H9 (cell line): ENCODE results near the gene TMEM44. TPM values are rescaled to one million over a fixed set of nuclear protein-coding genes. Genes with fewer than 3 reads are reported as not detected.

Source experiments
- DNase-seq: peaks from one replicate; pipeline ENCODE4 v3.0.0-alpha.2; 2017
- H2AFZ ChIP-seq: one replicate; pipeline ENCODE4 v1.6.1; 2013; ENCODE audit warnings: mild to moderate bottlenecking, low read length, control low read depth, moderate library complexity
- H2AK5ac ChIP-seq: 2 replicates; pipeline ENCODE4 v1.6.1; 2013; ENCODE audit warnings: low read length, control low read depth, mixed read lengths; ENCODE audit not compliant: insufficient read length
- H2BK120ac ChIP-seq: one replicate; pipeline ENCODE4 v1.6.1; 2013; ENCODE audit warnings: low read depth, mild to moderate bottlenecking, low read length, control low read depth, inconsistent platforms; ENCODE audit not compliant: poor library complexity, severe bottlenecking
- H2BK12ac ChIP-seq: 2 replicates; pipeline ENCODE4 v1.6.1; 2013; ENCODE audit warnings: low read length, control low read depth, mixed read lengths, low read depth; ENCODE audit not compliant: insufficient read length
- H2BK15ac ChIP-seq: 2 replicates; pipeline ENCODE4 v1.6.1; 2013; ENCODE audit warnings: low read depth, low read length, control low read depth
- H2BK20ac ChIP-seq: one replicate; pipeline ENCODE4 v1.6.1; 2013; ENCODE audit warnings: low read depth, mild to moderate bottlenecking, low read length, control low read depth, inconsistent platforms; ENCODE audit not compliant: poor library complexity, severe bottlenecking
- H2BK5ac ChIP-seq: 2 replicates; pipeline ENCODE4 v1.6.1; 2013; ENCODE audit warnings: low read length, control low read depth, mixed read lengths; ENCODE audit not compliant: insufficient read length
- H3K14ac ChIP-seq: 2 replicates; pipeline ENCODE4 v1.6.1; 2013; ENCODE audit warnings: low read length, control low read depth; ENCODE audit not compliant: insufficient read depth
- H3K18ac ChIP-seq: 2 replicates; pipeline ENCODE4 v1.6.1; 2013; ENCODE audit warnings: low read depth, mild to moderate bottlenecking, mixed read lengths, low read length, control low read depth; ENCODE audit not compliant: insufficient read length
- H3K23ac ChIP-seq: 2 replicates; pipeline ENCODE4 v1.6.1; 2013; ENCODE audit warnings: low read length, control low read depth, mixed read lengths, low read depth; ENCODE audit not compliant: insufficient read length
- H3K23me2 ChIP-seq: 2 replicates; pipeline ENCODE4 v1.6.1; 2013; ENCODE audit warnings: low read depth, mild to moderate bottlenecking, mixed read lengths, low read length, control low read depth; ENCODE audit not compliant: insufficient read length, poor library complexity, severe bottlenecking
- H3K27ac ChIP-seq: 2 replicates; pipeline ENCODE4 v1.5.1; 2013; ENCODE audit warnings: low read length, control low read depth, mixed read lengths, low read depth; ENCODE audit not compliant: insufficient read length
- H3K27me3 ChIP-seq: 2 replicates; pipeline ENCODE4 v1.6.1; 2013; ENCODE audit warnings: low read length, control low read depth, inconsistent platforms; ENCODE audit not compliant: insufficient read depth
- H3K4ac ChIP-seq: 2 replicates; pipeline ENCODE4 v1.6.1; 2013; ENCODE audit warnings: low read depth, mild to moderate bottlenecking, control low read depth, inconsistent platforms, low read length, moderate library complexity
- H3K4me1 ChIP-seq: 2 replicates; pipeline ENCODE4 v1.6.1; 2013; ENCODE audit warnings: low read length, control low read depth, inconsistent platforms; ENCODE audit not compliant: insufficient read depth
- H3K4me2 ChIP-seq: 2 replicates; pipeline ENCODE4 v1.6.1; 2013; ENCODE audit warnings: low read length, control low read depth, mixed read lengths; ENCODE audit not compliant: insufficient read length, insufficient read depth
- H3K56ac ChIP-seq: 2 replicates; pipeline ENCODE4 v1.6.1; 2013; ENCODE audit warnings: low read depth, mild to moderate bottlenecking, mixed read lengths, low read length, control low read depth; ENCODE audit not compliant: insufficient read length
- H3K79me1 ChIP-seq: 2 replicates; pipeline ENCODE4 v1.6.1; 2013; ENCODE audit warnings: low read depth, mild to moderate bottlenecking, moderate library complexity, low read length, control low read depth, inconsistent platforms; ENCODE audit not compliant: insufficient read depth, poor library complexity, severe bottlenecking
- H3K79me2 ChIP-seq: 2 replicates; pipeline ENCODE4 v1.6.1; 2013; ENCODE audit warnings: low read length, control low read depth, inconsistent platforms; ENCODE audit not compliant: insufficient read depth
- H3K9ac ChIP-seq: 2 replicates; pipeline ENCODE4 v1.6.1; 2013; ENCODE audit warnings: low read length, control low read depth, mixed read lengths; ENCODE audit not compliant: insufficient read length; ENCODE audit errors: extremely low read depth
- H3K9me3 ChIP-seq: one replicate; pipeline ENCODE4 v1.6.1; 2013; ENCODE audit warnings: low read depth, low read length, inconsistent platforms; ENCODE audit not compliant: control insufficient read depth
- H3T11ph ChIP-seq: one replicate; pipeline ENCODE4 v1.6.1; 2013; ENCODE audit warnings: mild to moderate bottlenecking, low read length, control low read depth, inconsistent platforms
- H4K20me1 ChIP-seq: one replicate; pipeline ENCODE4 v1.6.1; 2013; ENCODE audit not compliant: control insufficient read depth, insufficient read length, insufficient read depth
- H4K5ac ChIP-seq: 2 replicates; pipeline ENCODE4 v1.6.1; 2013; ENCODE audit warnings: low read depth, mild to moderate bottlenecking, mixed read lengths, low read length, control low read depth; ENCODE audit not compliant: insufficient read length
- H4K8ac ChIP-seq: replicated peaks from 2 replicates; pipeline ENCODE4 v1.6.1; 2013; ENCODE audit warnings: low read length, control low read depth, mixed read lengths, low read depth; ENCODE audit not compliant: insufficient read length
- H4K91ac ChIP-seq: 2 replicates; pipeline ENCODE4 v1.6.1; 2013; ENCODE audit warnings: low read depth, mild to moderate bottlenecking, moderate library complexity, mixed read lengths, low read length, control low read depth; ENCODE audit not compliant: insufficient read length
- H3K27ac Mint-ChIP-seq, 3 experiments: 2 replicates in 2 of 3; 3 replicates in 1 of 3; pipeline ENCODE4 v1.8.0; 2020 to 2021; ENCODE audit warnings: mixed read lengths in 3 of 3, mild to moderate bottlenecking in 1 of 3, moderate library complexity in 1 of 3
- H3K27me3 Mint-ChIP-seq: 2 replicates; pipeline ENCODE4 v1.8.0; 2021; ENCODE audit warnings: low read depth, mild to moderate bottlenecking, moderate library complexity, mixed read lengths
- H3K36me3 Mint-ChIP-seq, 3 experiments: 2 replicates in 2 of 3; 3 replicates in 1 of 3; pipeline ENCODE4 v1.8.0; 2020 to 2021; ENCODE audit warnings: low read depth in 3 of 3, mixed read lengths in 3 of 3; ENCODE audit not compliant: insufficient read depth in 1 of 3
- H3K4me1 Mint-ChIP-seq, 2 experiments: 2 replicates each; pipeline ENCODE4 v1.8.0; 2020; ENCODE audit warnings: mixed read lengths in 2 of 2
- H3K4me3 Mint-ChIP-seq, 2 experiments: 2 replicates in 1 of 2; 3 replicates in 1 of 2; pipeline ENCODE4 v1.8.0; 2020 to 2021; ENCODE audit warnings: mild to moderate bottlenecking in 2 of 2, mixed read lengths in 2 of 2, moderate library complexity in 1 of 2
- H3K9me3 Mint-ChIP-seq, 2 experiments: 2 replicates in 1 of 2; 3 replicates in 1 of 2; pipeline ENCODE4 v1.8.0; 2020; ENCODE audit warnings: mild to moderate bottlenecking in 2 of 2, mixed read lengths in 2 of 2, moderate library complexity in 1 of 2
- WGBS: extraction: QIAGEN DNeasy Blood & Tissue Kit; methylation state at CpG from one replicate; pipeline ENCODE4 v1.1.7; 2013; ENCODE audit warnings: missing lambda C conversion rate, low lambda C conversion rate, mixed read lengths; ENCODE audit not compliant: insufficient read length; ENCODE audit errors: extremely low coverage; 5-methylcytosine and 5-hydroxymethylcytosine counted together
- total RNA-seq: library from RNA; stranded (reverse); gene quantifications from 2 replicates; pipeline ENCODE4 v1.2.1, GENCODE V29; 2021
- TF ChIP-seq, protein P1 (sequence below): fragments of 200-600 bp; sonication (generic); conservative IDR thresholded peaks from 3 replicates; pipeline ENCODE4 v1.8.0; 2021; ENCODE audit warnings: antibody characterized with exemption, mild to moderate bottlenecking

The TMEM44 gene
- total RNA-seq, 1 experiment from 2014 or later: 19.8 TPM

DNA sequence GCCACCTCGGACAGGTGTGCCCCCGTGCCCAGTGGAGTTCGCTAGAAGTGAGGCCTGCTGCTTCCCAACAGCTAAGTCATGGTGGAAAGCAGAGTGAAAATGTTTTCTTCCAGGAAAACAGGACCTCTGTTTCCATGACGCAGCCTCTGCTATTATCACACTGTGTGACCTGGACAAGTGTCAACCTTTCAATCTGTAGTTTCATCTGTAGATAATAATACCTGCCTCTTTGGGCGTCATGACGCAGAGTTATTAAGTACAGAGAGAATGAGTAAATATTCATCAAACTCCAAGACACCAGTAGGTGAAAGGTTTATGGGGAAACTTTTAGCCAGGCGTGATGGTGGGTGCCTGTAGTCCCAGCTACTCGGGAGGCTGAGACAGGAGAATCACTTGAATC is 62.3 kb downstream of the TMEM44 start:
- TF ChIP-seq, protein P1, sequence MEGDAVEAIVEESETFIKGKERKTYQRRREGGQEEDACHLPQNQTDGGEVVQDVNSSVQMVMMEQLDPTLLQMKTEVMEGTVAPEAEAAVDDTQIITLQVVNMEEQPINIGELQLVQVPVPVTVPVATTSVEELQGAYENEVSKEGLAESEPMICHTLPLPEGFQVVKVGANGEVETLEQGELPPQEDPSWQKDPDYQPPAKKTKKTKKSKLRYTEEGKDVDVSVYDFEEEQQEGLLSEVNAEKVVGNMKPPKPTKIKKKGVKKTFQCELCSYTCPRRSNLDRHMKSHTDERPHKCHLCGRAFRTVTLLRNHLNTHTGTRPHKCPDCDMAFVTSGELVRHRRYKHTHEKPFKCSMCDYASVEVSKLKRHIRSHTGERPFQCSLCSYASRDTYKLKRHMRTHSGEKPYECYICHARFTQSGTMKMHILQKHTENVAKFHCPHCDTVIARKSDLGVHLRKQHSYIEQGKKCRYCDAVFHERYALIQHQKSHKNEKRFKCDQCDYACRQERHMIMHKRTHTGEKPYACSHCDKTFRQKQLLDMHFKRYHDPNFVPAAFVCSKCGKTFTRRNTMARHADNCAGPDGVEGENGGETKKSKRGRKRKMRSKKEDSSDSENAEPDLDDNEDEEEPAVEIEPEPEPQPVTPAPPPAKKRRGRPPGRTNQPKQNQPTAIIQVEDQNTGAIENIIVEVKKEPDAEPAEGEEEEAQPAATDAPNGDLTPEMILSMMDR: no peak
- no peak overlapping the region for H3K4me3 Mint-ChIP-seq
- Histone ChIP-seq H3K4ac (no peak overlapping the region), H2AK5ac (no peak overlapping the region), H4K20me1 (no peaks in the 10 kb centered on the region), H3K23ac (no peak overlapping the region), H3K4me1 (no peaks in the 10 kb centered on the region; the same call in 1 of the 2 replicates), H2BK5ac (no peak overlapping the region), H2BK20ac (no peak overlapping the region), H3K4me2 (no peak overlapping the region), H2AFZ (no peak overlapping the region), H2BK15ac (no peak overlapping the region), H3K27ac (no peak overlapping the region), H4K91ac (no peak overlapping the region), H2BK120ac (no peak overlapping the region), H3K56ac (no peak overlapping the region), H3K9me3 (no peaks in the 10 kb centered on the region), H3K79me1 (no peaks in the 10 kb centered on the region), H4K8ac (no peak overlapping the region), H3K18ac (no peak overlapping the region), H3K14ac (no peak overlapping the region), H3K79me2 (no peaks in the 10 kb centered on the region), H3K23me2 (no peaks in the 10 kb centered on the region), H3K9ac (no peak overlapping the region), H2BK12ac (no peak overlapping the region), H3T11ph (no peak overlapping the region), H4K5ac (no peak overlapping the region), H3K27me3 (no peaks in the 10 kb centered on the region)
- peaks cover 14 to 25% of the 10 kb centered on the region in 2 experiments for H3K4me1 Mint-ChIP-seq
- no peaks in the 10 kb centered on the region for H3K9me3 Mint-ChIP-seq
- no peak for DNase-seq
- no peaks in the 10 kb centered on the region for H3K36me3 Mint-ChIP-seq
- H3K27ac Mint-ChIP-seq: 0 out of 7 replicates have a peak overlapping the region, but pooled peaks of 1 of the 3 experiments have one; percentile 42
- H3K27me3 Mint-ChIP-seq: peaks cover 4% of the 10 kb centered on the region
- no CpG with 5 or more reads among the region's 8 CpGs for WGBS
